ENCODE results near the gene ARFGAP1.
"Not testable (repeated sequence)": the region's sequence is repeated elsewhere in the genome, so short reads cannot be mapped to it uniquely, and the experiment has no call there.

The ARFGAP1 gene

DNA sequence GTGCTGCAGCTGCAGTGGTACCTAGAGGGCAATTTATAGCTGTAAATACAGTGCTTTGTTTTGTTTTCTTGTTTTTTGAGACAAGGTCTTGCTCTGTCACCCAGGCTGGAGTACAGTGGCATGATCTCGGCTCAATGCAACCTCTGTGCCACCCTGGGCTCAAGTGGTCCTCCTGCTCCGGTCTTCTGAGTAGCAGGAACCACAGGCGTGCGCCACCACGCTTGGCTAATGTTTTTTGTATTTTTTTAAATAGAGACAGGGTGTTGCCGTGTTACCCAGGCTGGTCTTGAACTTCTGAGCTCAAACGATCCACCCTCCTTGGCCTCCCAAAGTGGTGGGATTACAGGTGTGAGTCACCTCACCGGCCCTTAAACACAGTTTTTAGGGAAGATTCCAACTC is 61.7 kb downstream of the ARFGAP1 start:
- TF ChIP-seq, protein P1, sequence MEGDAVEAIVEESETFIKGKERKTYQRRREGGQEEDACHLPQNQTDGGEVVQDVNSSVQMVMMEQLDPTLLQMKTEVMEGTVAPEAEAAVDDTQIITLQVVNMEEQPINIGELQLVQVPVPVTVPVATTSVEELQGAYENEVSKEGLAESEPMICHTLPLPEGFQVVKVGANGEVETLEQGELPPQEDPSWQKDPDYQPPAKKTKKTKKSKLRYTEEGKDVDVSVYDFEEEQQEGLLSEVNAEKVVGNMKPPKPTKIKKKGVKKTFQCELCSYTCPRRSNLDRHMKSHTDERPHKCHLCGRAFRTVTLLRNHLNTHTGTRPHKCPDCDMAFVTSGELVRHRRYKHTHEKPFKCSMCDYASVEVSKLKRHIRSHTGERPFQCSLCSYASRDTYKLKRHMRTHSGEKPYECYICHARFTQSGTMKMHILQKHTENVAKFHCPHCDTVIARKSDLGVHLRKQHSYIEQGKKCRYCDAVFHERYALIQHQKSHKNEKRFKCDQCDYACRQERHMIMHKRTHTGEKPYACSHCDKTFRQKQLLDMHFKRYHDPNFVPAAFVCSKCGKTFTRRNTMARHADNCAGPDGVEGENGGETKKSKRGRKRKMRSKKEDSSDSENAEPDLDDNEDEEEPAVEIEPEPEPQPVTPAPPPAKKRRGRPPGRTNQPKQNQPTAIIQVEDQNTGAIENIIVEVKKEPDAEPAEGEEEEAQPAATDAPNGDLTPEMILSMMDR (IDR thresholded peaks at IDR 0.05; ENCODE audit: insufficient read depth, low read length, poor library complexity, severe bottlenecking), result no peak
- H3K36me3 ChIP-seq (ENCODE audit: control insufficient read depth, insufficient read depth, low read length), result no peaks in the 10 kb centered on the region

DNA sequence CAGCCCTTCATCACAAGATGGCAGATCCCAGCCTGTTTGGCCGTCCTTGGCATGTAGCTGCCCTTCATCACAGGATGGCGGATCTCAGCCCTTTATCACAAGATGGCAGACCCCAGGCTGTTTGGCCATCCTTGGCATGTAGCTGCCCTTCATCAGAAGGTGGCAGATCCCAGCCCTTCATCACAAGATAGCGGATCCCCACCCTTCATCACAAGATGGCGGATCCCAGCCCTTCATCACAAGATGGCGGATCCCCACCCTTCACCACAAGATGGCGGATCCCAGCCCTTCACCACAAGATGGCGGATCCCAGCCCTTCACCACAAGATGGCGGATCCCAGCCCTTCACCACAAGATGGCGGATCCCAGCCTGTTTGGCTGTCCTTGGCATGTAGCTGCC is 62.4 kb downstream of the ARFGAP1 start:
- DNase-seq (ENCODE audit: extremely low read depth, insufficient read length); H3K4me3 ChIP-seq (replicated peaks; ENCODE audit: low read depth, low read length); H3K27me3 ChIP-seq (replicated peaks; ENCODE audit: control insufficient read depth, insufficient read depth, low read length); H3K36me3 ChIP-seq (ENCODE audit: control insufficient read depth, insufficient read depth, low read length): not testable (repeated sequence)

More for the DNA sequence above, 61.7 kb downstream of the ARFGAP1 start:
- no peaks in the 10 kb centered on the region; the same call in 1 of the 2 replicates for H3K27me3 ChIP-seq (replicated peaks; ENCODE audit: control insufficient read depth, insufficient read depth, low read length)
- no peak for DNase-seq (ENCODE audit: extremely low read depth, insufficient read length)
- no peak overlapping the region for H3K4me3 ChIP-seq (replicated peaks; ENCODE audit: low read depth, low read length)

DNA sequence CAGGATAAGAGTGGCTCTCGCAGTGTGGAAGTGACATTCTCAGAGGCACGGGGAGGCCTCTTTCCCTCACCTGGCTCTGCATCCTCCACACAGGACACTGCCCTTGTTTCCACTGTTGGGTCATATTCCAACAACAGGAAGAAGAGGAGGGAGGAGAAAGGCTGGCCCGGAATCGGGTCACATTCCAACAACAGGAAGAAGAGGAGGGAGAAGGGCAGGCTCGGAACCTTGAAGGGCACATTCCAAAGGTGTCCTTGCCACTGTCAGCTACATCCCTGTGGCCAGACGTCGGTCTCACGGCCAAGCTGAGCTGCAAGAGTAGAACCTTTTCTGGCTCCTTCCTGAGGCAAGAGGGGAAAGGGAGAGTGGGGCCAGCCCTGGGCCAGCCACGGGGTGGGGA is 63.1 kb downstream of the ARFGAP1 start:
- H3K4me3 ChIP-seq (replicated peaks; ENCODE audit: low read depth, low read length), result no peak overlapping the region
- no peak for DNase-seq (ENCODE audit: extremely low read depth, insufficient read length)
- no peaks in the 10 kb centered on the region; the same call in 1 of the 2 replicates for H3K27me3 ChIP-seq (replicated peaks; ENCODE audit: control insufficient read depth, insufficient read depth, low read length)
- no peaks in the 10 kb centered on the region for H3K36me3 ChIP-seq (ENCODE audit: control insufficient read depth, insufficient read depth, low read length)
- TF ChIP-seq, protein P1 (IDR thresholded peaks at IDR 0.05; ENCODE audit: insufficient read depth, low read length, poor library complexity, severe bottlenecking), result no peak

GRCh38 chr20:63336232-63336752 is 63.7 kb downstream of the ARFGAP1 start:
- no peak for DNase-seq (ENCODE audit: extremely low read depth, insufficient read length)
- Histone ChIP-seq H3K36me3 (ENCODE audit: control insufficient read depth, insufficient read depth, low read length) (no peaks in the 10 kb centered on the region), H3K4me3 (replicated peaks; ENCODE audit: low read depth, low read length) (no peak overlapping the region), H3K27me3 (replicated peaks; ENCODE audit: control insufficient read depth, insufficient read depth, low read length) (no peaks in the 10 kb centered on the region; the same call in 1 of the 2 replicates)
- TF ChIP-seq, protein P1 (IDR thresholded peaks at IDR 0.05; ENCODE audit: insufficient read depth, low read length, poor library complexity, severe bottlenecking), result no peak

DNA sequence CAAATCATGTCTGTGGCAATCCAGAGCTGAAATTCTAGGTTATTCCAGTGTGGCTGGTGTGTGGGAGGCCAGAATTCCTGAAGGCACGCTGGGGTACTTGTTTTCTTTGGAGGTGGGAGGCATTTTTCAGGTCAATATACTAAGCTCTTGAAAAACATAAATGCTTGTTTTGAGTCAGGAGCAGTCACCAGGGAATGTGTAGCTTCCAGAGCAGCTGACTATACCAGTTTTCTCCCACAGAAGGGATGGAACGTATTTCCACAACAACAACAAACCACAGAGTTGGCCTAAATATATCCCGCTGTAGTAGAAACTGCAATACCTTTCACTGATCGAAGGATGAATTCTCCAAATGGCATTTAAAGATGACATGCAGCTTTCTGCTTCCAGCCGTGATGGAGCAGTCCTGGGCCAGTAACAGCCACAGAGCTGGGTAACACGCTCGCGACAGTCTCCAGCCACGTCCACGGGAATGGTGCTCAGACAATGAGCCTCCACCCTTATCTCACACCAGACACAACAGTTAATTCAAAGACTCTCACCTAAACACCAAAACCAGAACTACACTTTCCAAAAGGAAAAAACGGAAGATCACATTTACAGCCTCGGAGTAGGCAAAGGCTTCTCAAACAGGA is 65.3 kb downstream of the ARFGAP1 start:
- DNase-seq (ENCODE audit: extremely low read depth, insufficient read length), result no peak
- no peaks in the 10 kb centered on the region; the same call in 1 of the 2 replicates for H3K27me3 ChIP-seq (replicated peaks; ENCODE audit: control insufficient read depth, insufficient read depth, low read length)
- TF ChIP-seq, protein P1 (IDR thresholded peaks at IDR 0.05; ENCODE audit: insufficient read depth, low read length, poor library complexity, severe bottlenecking), result no peak
- no peaks in the 10 kb centered on the region for H3K36me3 ChIP-seq (ENCODE audit: control insufficient read depth, insufficient read depth, low read length)
- H3K4me3 ChIP-seq (replicated peaks; ENCODE audit: low read depth, low read length), result no peak overlapping the region
